Activated T-cell treated with anti-CD3 and anti-CD28 coated beads, Interleukin-2, amount 50 U/mL, for 72 hours (primary cell): ENCODE data around the gene LRRN3. TPM values are rescaled to one million over a fixed set of nuclear protein-coding genes. Genes with fewer than 3 reads are reported as not detected.

Experiments
- ATAC-seq, 2 donors: fragments of 150-1000 bp; cut with Tn5 transposase; replicated peaks in 1 of 2; 2 replicates each; pipeline ENCODE4 v1.10.0; 2021; ENCODE audit warnings: moderate library complexity in 2 of 2, mild to moderate bottlenecking in 1 of 2
- DNase-seq, 2 donors: peaks; one replicate each; pipeline ENCODE4 v3.0.0; 2021 to 2022; ENCODE audit warnings: mixed read lengths in 1 of 2
- H3K27ac Mint-ChIP-seq: one replicate; pipeline ENCODE4 v1.8.0; 2022; ENCODE audit warnings: mild to moderate bottlenecking, moderate library complexity, mixed read lengths
- H3K27me3 Mint-ChIP-seq: one replicate; pipeline ENCODE4 v1.8.0; 2022; ENCODE audit warnings: low read depth, mixed read lengths
- H3K36me3 Mint-ChIP-seq, 2 donors: one replicate each; pipeline ENCODE4 v1.8.0; 2022; ENCODE audit warnings: mixed read lengths in 2 of 2, mild to moderate bottlenecking in 1 of 2; ENCODE audit not compliant: insufficient read depth in 2 of 2
- H3K4me1 Mint-ChIP-seq: one replicate; pipeline ENCODE4 v1.8.0; 2022; ENCODE audit warnings: low read depth, mixed read lengths
- H3K4me3 Mint-ChIP-seq, 2 donors: one replicate each; pipeline ENCODE4 v1.8.0; 2022; ENCODE audit warnings: mild to moderate bottlenecking in 2 of 2, mixed read lengths in 2 of 2, moderate library complexity in 2 of 2
- H3K9me3 Mint-ChIP-seq, 2 donors: one replicate each; pipeline ENCODE4 v1.8.0; 2022; ENCODE audit warnings: mixed read lengths in 2 of 2
- total RNA-seq, 2 donors: library from RNA; stranded (reverse); gene quantifications; one replicate each; pipeline ENCODE4 v1.2.3, GENCODE V29; 2022

LRRN3 gene
- total RNA-seq, 2 donors from 2014 or later: 15.3 to 24.0 TPM

- H3K36me3 Mint-ChIP-seq: peaks cover 0 to 3% of the 10 kb centered on the region in 2 donors
- no peaks in the 10 kb centered on the region for H3K27me3 Mint-ChIP-seq
Observed at GRCh38 chr7:111129435-111129834, 38.5 kb downstream of the LRRN3 start.

DNA sequence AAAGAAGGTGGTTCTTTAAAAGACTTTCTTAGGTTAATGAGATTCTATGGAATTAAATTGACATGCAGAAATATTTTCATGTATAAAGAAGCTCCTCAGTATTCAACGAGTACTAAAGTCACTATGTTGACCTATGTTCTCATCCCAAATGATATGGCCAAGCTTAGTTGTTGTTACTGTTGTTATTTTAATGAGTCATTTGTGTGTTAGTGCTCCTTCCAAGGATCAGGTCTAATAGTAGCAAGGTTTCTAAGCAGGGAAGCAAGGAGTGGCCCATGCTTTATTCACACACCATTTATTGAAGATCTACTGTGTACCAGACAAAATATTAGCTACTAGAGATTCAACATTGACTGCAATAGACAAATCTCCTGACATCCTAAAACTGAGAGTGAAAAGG, 41.9 kb downstream of the LRRN3 start:
- Mint-ChIP-seq H3K4me1 (peaks cover 15% of the 10 kb centered on the region), H3K36me3 (no peaks in the 10 kb centered on the region), H3K4me3 (no peak overlapping the region), H3K27me3 (no peaks in the 10 kb centered on the region), H3K9me3 (no peaks in the 10 kb centered on the region), H3K27ac (no peak overlapping the region)
- no peak for ATAC-seq
- DNase-seq: no peak

More at GRCh38 chr7:111129435-111129834, 38.5 kb downstream of the LRRN3 start:
- DNase-seq (no peak), ATAC-seq (no peak)
- Mint-ChIP-seq H3K9me3 (no peaks in the 10 kb centered on the region), H3K27ac (no peak overlapping the region), H3K4me3 (no peak overlapping the region), H3K4me1 (no peaks in the 10 kb centered on the region)

DNA sequence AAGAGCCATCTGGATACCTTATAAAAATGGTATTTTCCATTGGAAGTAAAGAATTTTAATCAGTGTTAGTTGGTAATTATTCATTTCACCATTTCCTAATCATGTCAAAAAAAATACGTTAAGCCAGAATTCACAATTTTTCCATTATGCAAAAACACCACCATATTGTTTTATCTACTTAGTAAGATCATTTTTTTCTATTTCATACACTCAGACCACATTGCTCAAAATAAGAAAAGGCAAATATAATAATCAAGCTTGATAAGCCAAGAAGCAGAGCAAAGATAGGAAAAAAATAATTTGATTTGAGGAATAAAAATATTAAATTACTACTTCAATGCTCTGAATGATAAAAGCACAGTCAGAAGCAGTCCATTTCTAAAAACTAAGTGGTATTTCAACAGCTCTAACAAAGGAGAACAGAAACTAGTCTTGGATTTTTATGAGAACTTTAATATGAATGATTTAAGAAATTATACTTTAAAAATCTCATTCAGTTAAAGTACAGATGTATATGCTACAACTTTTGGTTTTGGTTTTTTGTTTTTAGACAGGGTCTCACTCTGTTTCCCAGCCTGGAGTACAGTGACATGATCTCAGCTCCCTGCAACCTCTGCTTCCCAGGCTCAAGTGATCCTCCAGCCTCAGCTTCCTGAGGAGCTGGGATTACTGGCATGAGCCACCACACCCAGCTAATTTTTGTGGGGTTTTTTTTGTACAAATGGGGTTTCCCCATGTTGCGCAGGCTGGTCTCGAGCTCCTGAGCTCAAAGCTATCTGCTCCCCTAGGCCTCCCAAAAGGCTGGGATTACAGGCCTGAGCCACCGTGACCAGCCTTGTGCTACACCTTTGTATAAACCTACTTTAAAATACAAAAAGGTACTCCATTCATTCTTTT, 46.6 kb downstream of the LRRN3 start:
- peak; percentile 84 to 87 for ATAC-seq
- Mint-ChIP-seq H3K9me3 (peaks cover 0 to 2% of the 10 kb centered on the region in 2 donors), H3K36me3 (no peaks in the 10 kb centered on the region)

GRCh38 chr7:111138193-111138569, 47.3 kb downstream of the LRRN3 start:
- H3K4me1 Mint-ChIP-seq: peaks cover 46% of the 10 kb centered on the region
- H3K27ac Mint-ChIP-seq: peak overlapping the region; percentile 98
- peak overlapping the region; percentile 82 to 91 for H3K4me3 Mint-ChIP-seq
- H3K27me3 Mint-ChIP-seq: no peaks in the 10 kb centered on the region
- H3K9me3 Mint-ChIP-seq: peaks cover 0 to 2% of the 10 kb centered on the region in 2 donors
- peak; percentile 73 to 78 for DNase-seq
- ATAC-seq: peak; percentile 96 to 97
- no peaks in the 10 kb centered on the region for H3K36me3 Mint-ChIP-seq

More for the DNA sequence above, 46.6 kb downstream of the LRRN3 start:
- no peaks in the 10 kb centered on the region for H3K27me3 Mint-ChIP-seq
- H3K4me3 Mint-ChIP-seq: peak overlapping the region; percentile 82 to 91
- H3K4me1 Mint-ChIP-seq: peaks cover 46% of the 10 kb centered on the region
- peak; percentile 45 to 49 for DNase-seq
- peak overlapping the region; percentile 98 for H3K27ac Mint-ChIP-seq

DNA sequence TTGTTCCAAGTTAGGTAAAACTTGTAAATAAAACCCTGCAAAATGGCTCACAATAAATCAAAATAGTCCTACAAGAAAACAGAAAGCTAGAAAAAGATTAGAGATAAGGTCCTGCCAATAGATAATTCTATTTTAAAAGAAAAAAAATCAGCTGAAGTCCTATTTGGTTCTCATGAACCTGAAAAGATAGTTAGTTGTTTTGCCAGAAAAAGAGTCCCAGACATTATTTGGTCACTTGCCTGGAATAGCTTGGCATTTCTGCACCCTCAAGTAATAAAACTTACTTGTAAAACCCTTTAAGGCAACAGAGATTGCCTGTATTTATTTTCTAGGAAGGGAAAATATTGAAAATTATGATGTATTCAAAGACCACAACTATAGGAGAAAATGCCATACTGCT, 47.7 kb downstream of the LRRN3 start:
- H3K4me3 Mint-ChIP-seq: peak overlapping the region; percentile 82 to 91
- peaks cover 0 to 2% of the 10 kb centered on the region in 2 donors for H3K9me3 Mint-ChIP-seq
- peaks cover 46% of the 10 kb centered on the region for H3K4me1 Mint-ChIP-seq
- peak overlapping the region; percentile 98 for H3K27ac Mint-ChIP-seq
- H3K27me3 Mint-ChIP-seq: no peaks in the 10 kb centered on the region
- DNase-seq: no peak
- ATAC-seq: no peak
- H3K36me3 Mint-ChIP-seq: no peaks in the 10 kb centered on the region

- no peak for DNase-seq
- Mint-ChIP-seq H3K9me3 (peaks cover 0 to 2% of the 10 kb centered on the region in 2 donors), H3K36me3 (no peaks in the 10 kb centered on the region), H3K4me1 (peaks cover 46% of the 10 kb centered on the region), H3K27me3 (no peaks in the 10 kb centered on the region), H3K27ac (no peak overlapping the region), H3K4me3 (peak overlapping the region in 1 of 2 donors; percentile 12)
- no peak for ATAC-seq
Observed at GRCh38 chr7:111140091-111140865, 49.4 kb downstream of the LRRN3 start.

DNA sequence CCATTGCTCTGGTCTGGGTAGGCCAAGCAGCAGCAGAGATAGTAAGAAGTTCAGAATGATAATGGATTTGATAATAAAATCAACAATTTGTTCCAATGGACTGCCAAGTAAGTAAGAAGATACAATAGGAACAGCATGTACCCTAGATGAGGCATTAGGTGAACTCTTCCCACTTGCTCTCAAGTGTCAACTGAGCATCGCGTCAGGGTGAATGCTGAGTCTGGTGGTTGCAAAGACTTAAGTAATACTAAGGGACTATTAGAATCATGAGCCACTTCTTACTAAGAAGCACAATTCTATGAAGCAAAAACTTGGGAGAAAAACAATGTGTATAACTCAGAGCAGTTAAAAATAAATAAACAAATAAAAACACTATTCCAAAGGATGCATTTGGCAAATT, 54.5 kb downstream of the LRRN3 start:
- H3K4me3 Mint-ChIP-seq: no peak overlapping the region
- H3K4me1 Mint-ChIP-seq: peaks cover 4% of the 10 kb centered on the region
- no peaks in the 10 kb centered on the region for H3K27me3 Mint-ChIP-seq
- H3K36me3 Mint-ChIP-seq: no peaks in the 10 kb centered on the region
- ATAC-seq: no peak
- no peak overlapping the region for H3K27ac Mint-ChIP-seq
- H3K9me3 Mint-ChIP-seq: no peaks in the 10 kb centered on the region
- DNase-seq: no peak

- no peak overlapping the region for H3K27ac Mint-ChIP-seq
- H3K27me3 Mint-ChIP-seq: no peaks in the 10 kb centered on the region
- ATAC-seq (no peak), DNase-seq (no peak)
- H3K4me3 Mint-ChIP-seq: no peak overlapping the region
- H3K9me3 Mint-ChIP-seq: no peaks in the 10 kb centered on the region
- H3K4me1 Mint-ChIP-seq: no peaks in the 10 kb centered on the region
- H3K36me3 Mint-ChIP-seq: no peaks in the 10 kb centered on the region
Observed at GRCh38 chr7:111146136-111146535, 55.2 kb downstream of the LRRN3 start.

DNA sequence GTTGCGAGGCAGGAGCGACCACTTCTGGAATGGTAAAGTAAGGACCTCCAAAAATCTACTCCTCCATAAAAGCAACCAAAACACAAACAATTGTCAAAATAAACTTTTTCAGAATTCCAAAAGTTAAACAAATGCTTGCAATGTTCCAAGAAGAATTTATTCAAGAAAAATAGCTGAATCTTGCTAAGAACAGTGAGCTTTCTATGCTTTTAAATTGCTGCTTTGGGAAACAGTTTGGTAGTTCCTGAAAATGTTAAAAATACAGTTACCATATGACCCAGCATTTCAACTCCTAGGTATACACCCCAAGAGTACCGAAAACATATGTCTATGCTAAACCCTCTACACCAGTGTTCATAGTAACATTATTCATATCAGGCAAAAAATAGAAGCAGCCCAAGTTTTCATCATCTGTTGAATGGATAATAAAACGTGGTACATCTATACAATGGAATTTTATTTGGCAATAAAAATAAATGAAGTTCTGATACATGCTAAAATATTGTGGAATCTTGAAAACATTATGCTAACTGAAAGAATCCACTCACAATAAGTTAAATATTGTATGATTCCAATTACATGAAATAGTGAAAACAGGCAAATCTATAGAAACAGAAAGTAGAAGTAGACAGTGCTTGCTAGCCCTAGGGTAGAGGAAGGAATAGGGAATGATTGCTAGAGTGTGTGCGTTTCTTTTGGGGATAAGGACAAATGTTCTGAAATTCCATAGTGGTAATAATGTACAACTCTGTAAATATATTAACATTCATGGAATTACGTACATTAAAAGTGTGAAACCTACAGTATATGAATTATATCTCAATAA, 57.0 kb downstream of the LRRN3 start:
- no peaks in the 10 kb centered on the region for H3K9me3 Mint-ChIP-seq
- no peaks in the 10 kb centered on the region for H3K27me3 Mint-ChIP-seq
- no peak overlapping the region for H3K4me3 Mint-ChIP-seq
- no peak overlapping the region for H3K27ac Mint-ChIP-seq
- H3K36me3 Mint-ChIP-seq: no peaks in the 10 kb centered on the region
- H3K4me1 Mint-ChIP-seq: no peaks in the 10 kb centered on the region
- ATAC-seq (no peak), DNase-seq (no peak)

DNA sequence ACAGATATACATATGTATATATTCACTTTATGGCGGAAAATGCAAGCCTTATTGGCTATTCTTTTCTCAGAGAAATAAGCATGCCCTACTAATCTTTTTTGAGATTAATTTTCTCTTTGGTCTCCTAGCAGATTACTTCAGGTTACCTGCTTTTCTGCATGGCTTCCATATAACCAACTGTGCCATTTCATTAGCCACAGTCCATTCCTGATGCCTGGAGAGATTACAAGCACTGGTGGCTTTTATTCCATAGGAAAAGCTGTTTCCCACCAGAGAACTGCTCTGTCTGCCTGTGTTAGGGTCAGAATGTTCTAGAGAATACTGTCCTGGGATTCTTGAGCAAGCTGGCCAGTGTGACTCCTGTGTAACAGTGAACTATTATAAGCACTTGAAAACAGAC, 59.8 kb downstream of the LRRN3 start:
- no peak overlapping the region for H3K27ac Mint-ChIP-seq

DNA sequence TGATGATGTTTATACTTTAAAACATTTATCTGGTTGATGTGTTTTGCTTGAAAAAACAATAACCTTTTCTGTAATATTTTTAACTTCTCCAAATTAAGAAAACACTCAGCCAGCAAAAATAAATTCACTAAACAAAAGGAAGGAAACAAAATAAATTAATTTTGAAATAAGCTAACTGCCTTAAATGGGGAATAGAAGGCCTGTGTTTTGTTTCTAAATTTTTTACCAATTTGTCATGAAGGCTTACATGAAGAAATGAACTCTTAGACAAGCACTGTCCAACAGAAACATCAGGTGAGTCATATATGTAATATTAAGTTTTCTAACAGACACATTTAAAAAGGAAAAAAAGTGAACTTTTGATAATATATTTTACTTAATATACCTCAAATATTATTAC, 68.5 kb downstream of the LRRN3 start:
- H3K27ac Mint-ChIP-seq: no peak overlapping the region
- ATAC-seq: no peak
- no peak overlapping the region for H3K4me3 Mint-ChIP-seq
- no peak for DNase-seq
- peaks cover 1 to 2% of the 10 kb centered on the region in 2 donors for H3K9me3 Mint-ChIP-seq
- no peaks in the 10 kb centered on the region for H3K27me3 Mint-ChIP-seq
- no peaks in the 10 kb centered on the region for H3K4me1 Mint-ChIP-seq
- peaks cover 1% of the 10 kb centered on the region in 2 donors for H3K36me3 Mint-ChIP-seq

More for the DNA sequence above, 59.8 kb downstream of the LRRN3 start:
- Mint-ChIP-seq H3K4me1 (no peaks in the 10 kb centered on the region), H3K9me3 (no peaks in the 10 kb centered on the region), H3K4me3 (no peak overlapping the region), H3K27me3 (no peaks in the 10 kb centered on the region), H3K36me3 (no peaks in the 10 kb centered on the region)
- no peak for ATAC-seq
- no peak for DNase-seq

GRCh38 chr7:111160297-111160696, 69.4 kb downstream of the LRRN3 start:
- peaks cover 1% of the 10 kb centered on the region in 2 donors for H3K36me3 Mint-ChIP-seq
- ATAC-seq (no peak), DNase-seq (no peak)
- H3K9me3 Mint-ChIP-seq: peaks cover 1 to 2% of the 10 kb centered on the region in 2 donors
- H3K4me3 Mint-ChIP-seq: no peak overlapping the region
- no peaks in the 10 kb centered on the region for H3K27me3 Mint-ChIP-seq
- no peak overlapping the region for H3K27ac Mint-ChIP-seq
- H3K4me1 Mint-ChIP-seq: no peaks in the 10 kb centered on the region
